Epithelial cell of esophagus (primary cell): ENCODE data around the gene LRG1.

ENCODE experiments used
- DNase-seq: peaks from one replicate; pipeline ENCODE4 v3.0.0; 2010; ENCODE audit warnings: low read depth
- H3K4me3 ChIP-seq: 2 replicates; pipeline ENCODE4 v1.5.1; 2011; ENCODE audit warnings: mild to moderate bottlenecking, low read length, control low read depth
- CTCF ChIP-seq: IDR thresholded peaks from 2 replicates; pipeline ENCODE4 v1.5.1; 2011; ENCODE audit warnings: low read depth, mild to moderate bottlenecking, low read length, control low read depth, inconsistent platforms; ENCODE audit not compliant: insufficient read depth; ENCODE audit errors: missing control alignments

The LRG1 gene

GRCh38 chr19:4493104-4493928 lies 46.5 kb downstream of the LRG1 start:
- TF ChIP-seq CTCF: no peak
- H3K4me3 ChIP-seq: no peak overlapping the region
- no peak for DNase-seq

- TF ChIP-seq CTCF: no peak
- H3K4me3 ChIP-seq: no peak overlapping the region
- no peak for DNase-seq
Observed at GRCh38 chr19:4492337-4493103, 47.3 kb downstream of the LRG1 start.

GRCh38 chr19:4491446-4491845 lies 48.4 kb downstream of the LRG1 start:
- no peak for DNase-seq
- no peak for TF ChIP-seq CTCF
- H3K4me3 ChIP-seq: no peak overlapping the region

- no peak for TF ChIP-seq CTCF
- DNase-seq: no peak
- H3K4me3 ChIP-seq: no peak overlapping the region
Observed at GRCh38 chr19:4488496-4488895, 51.3 kb downstream of the LRG1 start.

GRCh38 chr19:4487572-4487971 lies 52.3 kb downstream of the LRG1 start:
- H3K4me3 ChIP-seq: no peak overlapping the region
- no peak for DNase-seq
- no peak for TF ChIP-seq CTCF
